Uterus (tissue), 4 donors: Measurements from ENCODE around the gene CCL27. TPM values are rescaled to one million over a fixed set of nuclear protein-coding genes. Genes with fewer than 3 reads are reported as not detected.

Experiments used
- DNase-seq, 2 donors: peaks; one replicate each; pipeline ENCODE4 v3.0.0-alpha.2; 2019 to 2020
- H3K27ac ChIP-seq, 2 donors: fragments of 200-600 bp; sonication (generic); 1 replicate in 1 of 2; 2 replicates in 1 of 2; pipeline ENCODE4 v1.5.1; 2016 to 2018
- H3K27me3 ChIP-seq, 2 donors: fragments of 200-600 bp; sonication (generic); one replicate each; pipeline ENCODE4 v1.5.1; 2018 to 2019; ENCODE audit warnings: control low read depth in 1 of 2
- H3K36me3 ChIP-seq, 2 donors: fragments of 200-600 bp; sonication (generic); one replicate each; pipeline ENCODE4 v1.5.1; 2019; ENCODE audit warnings: control low read depth in 1 of 2
- H3K4me1 ChIP-seq, 2 donors: fragments of 200-600 bp; sonication (generic); one replicate each; pipeline ENCODE4 v1.5.1; 2018 to 2019; ENCODE audit warnings: control low read depth in 1 of 2
- H3K4me3 ChIP-seq, 2 donors: fragments of 200-600 bp; sonication (generic); 1 replicate in 1 of 2; 2 replicates in 1 of 2; pipeline ENCODE4 v1.5.1; 2018 to 2019; ENCODE audit warnings: mild to moderate bottlenecking in 1 of 2
- H3K9me3 ChIP-seq, 2 donors: fragments of 200-600 bp; sonication (generic); one replicate each; pipeline ENCODE4 v1.5.1; 2019; ENCODE audit warnings: control low read depth in 1 of 2
- CTCF ChIP-seq, 4 experiments: fragments of 200-600 bp in 2 of 4; fragments of 450-650 bp in 2 of 4; sonication (generic) in 2 of 4; IDR thresholded peaks; one replicate each; pipeline ENCODE4 v1.5.1; 2016 to 2019; ENCODE audit warnings: antibody characterized with exemption in 4 of 4, mild to moderate bottlenecking in 2 of 4, moderate library complexity in 1 of 4
- POLR2A ChIP-seq, 2 donors: fragments of 450-650 bp; IDR thresholded peaks; one replicate each; pipeline ENCODE4 v1.6.1; 2016; ENCODE audit warnings: antibody characterized with exemption in 2 of 2, mild to moderate bottlenecking in 1 of 2, moderate library complexity in 1 of 2
- intact Hi-C: fragments of 100-400 bp; cut with DNase I; formaldehyde crosslinking; loops from one replicate; pipeline ENCODE4 v1.15.1; 2023; ENCODE audit warnings: low total_unique reads
- total RNA-seq, 4 donors: library from RNA; depleted of rRNA in 3 of 4; stranded (reverse); fragments of >200 nt in 3 of 4; gene quantifications; one replicate each; pipeline versions ENCODE4 v1.1.0 to v1.2.4, GENCODE V29; 2014 to 2023
- donor health status: DM: yes; HTN: yes; CAD: no.

The CCL27 gene
- total RNA-seq, 4 donors from 2014 or later: not detected

GRCh38 chr9:34669809-34670562 lies 7.5 kb upstream of the CCL27 start:
- TF ChIP-seq CTCF (IDR thresholded peaks at IDR 0.05): no peak
- TF ChIP-seq POLR2A (IDR thresholded peaks at IDR 0.05): no peak
- no peaks in the 10 kb centered on the region for H3K9me3 ChIP-seq
- no peaks in the 10 kb centered on the region for H3K4me1 ChIP-seq
- H3K36me3 ChIP-seq: no peaks in the 10 kb centered on the region
- intact Hi-C loops: no loop called here
- H3K27ac ChIP-seq: no peak overlapping the region
- DNase-seq: no peak
- no peaks in the 10 kb centered on the region for H3K27me3 ChIP-seq
- no peak overlapping the region for H3K4me3 ChIP-seq

GRCh38 chr9:34665381-34666250 lies 3.2 kb upstream of the CCL27 start:
- TF ChIP-seq POLR2A (IDR thresholded peaks at IDR 0.05): peak in 1 of 2 donors; percentile 81
- peak in 2 of 4 experiments; percentile 11 to 14 for TF ChIP-seq CTCF (IDR thresholded peaks at IDR 0.05)
- peak overlapping the region; percentile 96 to 99 for H3K27ac ChIP-seq
- intact Hi-C loops: no loop called here
- no peaks in the 10 kb centered on the region for H3K36me3 ChIP-seq
- H3K9me3 ChIP-seq: no peaks in the 10 kb centered on the region
- peak overlapping the region; percentile 72 to 83 for H3K4me3 ChIP-seq
- peak; percentile 96 to 98 for DNase-seq
- no peaks in the 10 kb centered on the region for H3K27me3 ChIP-seq
- no peaks in the 10 kb centered on the region for H3K4me1 ChIP-seq

- no peak for DNase-seq
- peak overlapping the region; percentile 96 to 99 for H3K27ac ChIP-seq
- no peaks in the 10 kb centered on the region for H3K27me3 ChIP-seq
- no peaks in the 10 kb centered on the region for H3K36me3 ChIP-seq
- no peaks in the 10 kb centered on the region for H3K9me3 ChIP-seq
- H3K4me3 ChIP-seq: peak overlapping the region; percentile 72 to 83
- TF ChIP-seq POLR2A (IDR thresholded peaks at IDR 0.05) (no peak), CTCF (IDR thresholded peaks at IDR 0.05) (no peak)
- intact Hi-C loops: no loop called here
- no peaks in the 10 kb centered on the region for H3K4me1 ChIP-seq
Observed at GRCh38 chr9:34665067-34665380, 2.6 kb upstream of the CCL27 start.

- peak; percentile 79 to 84 for DNase-seq
- TF ChIP-seq POLR2A (IDR thresholded peaks at IDR 0.05) (no peak), CTCF (IDR thresholded peaks at IDR 0.05) (peak; percentile 72 to 84 (median 80))
- H3K27ac ChIP-seq: peak overlapping the region; percentile 96 to 99
- H3K4me1 ChIP-seq: no peaks in the 10 kb centered on the region
- no peaks in the 10 kb centered on the region for H3K27me3 ChIP-seq
- intact Hi-C loops: no loop called here
- H3K4me3 ChIP-seq: peak overlapping the region; percentile 72 to 83
- no peaks in the 10 kb centered on the region for H3K36me3 ChIP-seq
- H3K9me3 ChIP-seq: no peaks in the 10 kb centered on the region
Observed at GRCh38 chr9:34664281-34665066, 2.0 kb upstream of the CCL27 start.
